Vagina (tissue), 2 donors: ENCODE results near the gene HYKK. TPM values are rescaled to one million over a fixed set of nuclear protein-coding genes. Genes with fewer than 3 reads are reported as not detected.

Experiments used
- DNase-seq, 2 donors: peaks; one replicate each; pipeline ENCODE4 v3.0.0-alpha.2; 2017; ENCODE audit errors: extremely low spot score in 2 of 2
- H3K27ac ChIP-seq: fragments of 200-600 bp; sonication (generic); one replicate; pipeline ENCODE4 v1.5.1; 2019
- H3K27me3 ChIP-seq: fragments of 200-600 bp; sonication (generic); one replicate; pipeline ENCODE4 v1.5.1; 2019
- H3K36me3 ChIP-seq, 2 donors: fragments of 200-600 bp; sonication (generic); one replicate each; pipeline ENCODE4 v1.5.1; 2017 to 2019
- H3K4me1 ChIP-seq: fragments of 200-600 bp; sonication (generic); one replicate; pipeline ENCODE4 v1.5.1; 2019
- H3K4me3 ChIP-seq, 2 donors: fragments of 200-600 bp; sonication (generic); 1 replicate in 1 of 2; 2 replicates in 1 of 2; pipeline ENCODE4 v1.5.1; 2016 to 2019
- H3K9me3 ChIP-seq: fragments of 200-600 bp; sonication (generic); one replicate; pipeline ENCODE4 v1.5.1; 2019
- CTCF ChIP-seq, 3 experiments: fragments of 450-650 bp in 2 of 3; fragments of 200-600 bp in 1 of 3; sonication (generic) in 1 of 3; IDR thresholded peaks; one replicate each; pipeline ENCODE4 v1.5.1; 2017 to 2019; ENCODE audit warnings: antibody characterized with exemption in 3 of 3, mild to moderate bottlenecking in 2 of 3, moderate library complexity in 2 of 3
- POLR2A ChIP-seq, 2 donors: fragments of 450-650 bp; IDR thresholded peaks; one replicate each; pipeline ENCODE4 v1.6.1; 2017; ENCODE audit warnings: antibody characterized with exemption in 2 of 2, mild to moderate bottlenecking in 2 of 2, moderate library complexity in 2 of 2
- POLR2AphosphoS5 ChIP-seq, 2 donors: sonication (generic); formaldehyde crosslinking; IDR thresholded peaks; one replicate each; pipeline ENCODE4 v1.9.0; 2017; ENCODE audit warnings: antibody characterized with exemption in 2 of 2, mild to moderate bottlenecking in 2 of 2, low read depth in 1 of 2; ENCODE audit not compliant: insufficient read depth in 1 of 2
- intact Hi-C: fragments of 100-400 bp; cut with DNase I; formaldehyde crosslinking; loops from one replicate; pipeline ENCODE4 v1.15.1; 2023
- total RNA-seq: library from RNA; depleted of rRNA; stranded (reverse); fragments of >200 nt; gene quantifications from one replicate; pipeline ENCODE4 v1.2.3, GENCODE V29; 2016

HYKK gene
- total RNA-seq = 9.6 TPM

GRCh38 chr15:78506971-78507830 lies at the start of gene HYKK:
TSS of gene HYKK (plus strand) at chr15:78507577. CDS start at chr15:78513089, 5,512 bp downstream.
- peaks cover 16% of the 10 kb centered on the region for H3K4me1 ChIP-seq

GRCh38 chr15:78460737-78461136 lies 46.6 kb upstream of the HYKK start:
- intact Hi-C loops = loop anchor here (10.0 kb wide), 1 partner anchor 1096 kb away; no protein-coding TSS in a partner anchor
- Histone ChIP-seq H3K9me3 (no peaks in the 10 kb centered on the region), H3K27me3 (no peaks in the 10 kb centered on the region), H3K27ac (no peak overlapping the region), H3K4me3 (no peak overlapping the region), H3K36me3 (peaks cover 0 to 26% of the 10 kb centered on the region in 2 donors), H3K4me1 (peaks cover 53% of the 10 kb centered on the region)
- no peak for TF ChIP-seq POLR2A (IDR thresholded peaks at IDR 0.05)
- no peak for TF ChIP-seq CTCF (IDR thresholded peaks at IDR 0.05)
- TF ChIP-seq POLR2AphosphoS5 (IDR thresholded peaks at IDR 0.05; ENCODE audit: insufficient read depth in 1 of 2, low read depth in 1 of 2) = no peak
- no peak for DNase-seq

More at GRCh38 chr15:78506971-78507830, at the start of gene HYKK:
- Histone ChIP-seq H3K27me3 (no peaks in the 10 kb centered on the region), H3K27ac (peak within 1 kb of the TSS; percentile 72), H3K9me3 (no peaks in the 10 kb centered on the region), H3K4me3 (peak within 1 kb of the TSS; percentile 93 to 95), H3K36me3 (no peaks in the 10 kb centered on the region)
- peak; percentile 96 to 97 for DNase-seq
- no peak for TF ChIP-seq POLR2A (IDR thresholded peaks at IDR 0.05)
- TF ChIP-seq POLR2AphosphoS5 (IDR thresholded peaks at IDR 0.05; ENCODE audit: insufficient read depth in 1 of 2, low read depth in 1 of 2) = peak; percentile 80 to 93
- intact Hi-C loops = no loop called here

GRCh38 chr15:78461171-78461888 lies 46.0 kb upstream of the HYKK start:
- TF ChIP-seq POLR2A (IDR thresholded peaks at IDR 0.05) = no peak
- TF ChIP-seq POLR2AphosphoS5 (IDR thresholded peaks at IDR 0.05; ENCODE audit: insufficient read depth in 1 of 2, low read depth in 1 of 2) = no peak
- TF ChIP-seq CTCF (IDR thresholded peaks at IDR 0.05) = no peak
- peak overlapping the region; percentile 8 for H3K27ac ChIP-seq
- no peaks in the 10 kb centered on the region for H3K27me3 ChIP-seq
- no peaks in the 10 kb centered on the region for H3K9me3 ChIP-seq
- DNase-seq = no peak
- H3K4me1 ChIP-seq = peaks cover 53% of the 10 kb centered on the region
- H3K36me3 ChIP-seq = peaks cover 0 to 32% of the 10 kb centered on the region in 2 donors
- no peak overlapping the region for H3K4me3 ChIP-seq
- intact Hi-C loops = loop anchor here (10.0 kb wide), 1 partner anchor 1097 kb away; no protein-coding TSS in a partner anchor

- Histone ChIP-seq H3K27me3 (no peaks in the 10 kb centered on the region), H3K4me3 (no peak overlapping the region), H3K9me3 (no peaks in the 10 kb centered on the region), H3K27ac (no peak overlapping the region), H3K4me1 (peaks cover 14% of the 10 kb centered on the region), H3K36me3 (peaks cover 0 to 70% of the 10 kb centered on the region in 2 donors)
- intact Hi-C loops = loop anchor here (10.0 kb wide), 1 partner anchor 1104 kb away; no protein-coding TSS in a partner anchor
- DNase-seq = no peak
- TF ChIP-seq POLR2A (IDR thresholded peaks at IDR 0.05) (no peak), CTCF (IDR thresholded peaks at IDR 0.05) (no peak), POLR2AphosphoS5 (IDR thresholded peaks at IDR 0.05; ENCODE audit: insufficient read depth in 1 of 2, low read depth in 1 of 2) (no peak)
Measured at GRCh38 chr15:78469031-78469430, 38.3 kb upstream of the HYKK start.

- no peak for TF ChIP-seq CTCF (IDR thresholded peaks at IDR 0.05)
- no peak for TF ChIP-seq POLR2AphosphoS5 (IDR thresholded peaks at IDR 0.05; ENCODE audit: insufficient read depth in 1 of 2, low read depth in 1 of 2)
- no peak for TF ChIP-seq POLR2A (IDR thresholded peaks at IDR 0.05)
- peaks cover 0 to 64% of the 10 kb centered on the region in 2 donors for H3K36me3 ChIP-seq
- H3K27me3 ChIP-seq = no peaks in the 10 kb centered on the region
- intact Hi-C loops = no loop called here
- no peak for DNase-seq
- no peak overlapping the region for H3K27ac ChIP-seq
- H3K4me3 ChIP-seq = no peak overlapping the region
- H3K9me3 ChIP-seq = no peaks in the 10 kb centered on the region
- H3K4me1 ChIP-seq = no peaks in the 10 kb centered on the region
Measured at GRCh38 chr15:78477295-78477694, 30.1 kb upstream of the HYKK start.
